Embryonic facial prominence (tissue), 1 donor: ENCODE measurements around the gene PGBD1.
"Not testable (repeated sequence)": the region's sequence is repeated elsewhere in the genome, so short reads cannot be mapped to it uniquely, and the experiment has no call there.

Experiments used
- DNase-seq: peaks from one replicate; pipeline ENCODE4 v3.0.0-alpha.2; 2016; ENCODE audit errors: extremely low spot score

PGBD1 gene

DNA sequence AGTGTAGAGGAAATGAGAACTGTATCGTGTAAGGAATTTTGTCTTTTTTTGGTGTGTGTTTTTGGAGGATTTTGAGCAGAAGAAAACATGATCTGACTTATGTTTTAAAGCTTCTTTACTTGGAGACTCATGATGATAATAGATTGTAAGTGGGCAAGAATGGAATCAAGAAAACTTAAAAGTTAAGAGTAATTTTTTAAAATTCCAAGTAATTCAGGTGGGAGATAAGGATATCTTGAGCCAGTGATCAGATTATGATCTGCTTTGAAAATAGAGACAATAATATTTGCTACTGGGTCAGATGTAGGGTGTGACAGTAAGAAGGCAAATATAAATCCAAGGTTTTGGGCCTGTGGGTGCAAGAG, 13.7 kb upstream of the PGBD1 start:
- no peak for DNase-seq

- DNase-seq = no peak
Observed at GRCh38 chr6:28269492-28269891, 11.9 kb upstream of the PGBD1 start.

DNA sequence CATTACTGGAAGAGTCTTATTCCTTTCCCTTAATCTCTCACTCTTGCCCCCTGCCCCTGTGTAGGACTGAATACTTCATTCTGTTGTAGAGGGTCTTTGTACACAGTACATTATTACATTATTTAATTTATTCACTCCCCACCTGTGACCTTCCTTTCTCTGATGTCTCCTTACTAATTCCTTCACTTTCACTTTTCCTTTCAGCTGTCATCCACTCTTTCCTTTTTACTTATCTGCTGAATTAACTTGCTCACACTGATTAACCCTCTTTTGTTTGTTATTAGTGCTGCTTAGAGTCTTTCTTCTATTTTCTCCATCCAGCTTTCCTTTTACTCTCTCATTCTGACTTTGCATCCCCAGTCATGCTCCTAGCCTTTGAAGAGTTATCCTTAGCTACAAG, 6.5 kb upstream of the PGBD1 start:
- no peak for DNase-seq

DNA sequence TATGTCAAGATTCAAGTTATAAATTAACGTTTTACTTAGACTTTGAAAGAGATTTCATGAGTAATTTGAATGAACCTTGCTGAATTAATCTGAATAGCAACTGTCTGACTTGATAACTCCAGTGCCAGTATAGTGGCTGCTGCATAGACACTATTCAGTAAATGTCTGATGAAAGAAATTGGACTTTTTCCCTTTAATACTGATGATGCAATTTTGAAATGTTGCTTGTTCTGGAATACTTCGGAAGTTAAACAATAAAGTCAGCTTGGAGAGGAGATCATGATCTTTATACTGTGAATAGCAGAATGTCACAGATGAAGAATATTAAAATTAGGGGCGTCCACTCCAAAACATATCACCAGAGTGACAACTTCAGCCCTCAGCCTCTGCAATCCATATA, 3.6 kb upstream of the PGBD1 start:
- no peak for DNase-seq

- no peak for DNase-seq
Observed at GRCh38 chr6:28280595-28281287, 631 bp upstream of the PGBD1 start.

GRCh38 chr6:28282926-28283325, 1.6 kb downstream of the PGBD1 start:
- DNase-seq = no peak

DNA sequence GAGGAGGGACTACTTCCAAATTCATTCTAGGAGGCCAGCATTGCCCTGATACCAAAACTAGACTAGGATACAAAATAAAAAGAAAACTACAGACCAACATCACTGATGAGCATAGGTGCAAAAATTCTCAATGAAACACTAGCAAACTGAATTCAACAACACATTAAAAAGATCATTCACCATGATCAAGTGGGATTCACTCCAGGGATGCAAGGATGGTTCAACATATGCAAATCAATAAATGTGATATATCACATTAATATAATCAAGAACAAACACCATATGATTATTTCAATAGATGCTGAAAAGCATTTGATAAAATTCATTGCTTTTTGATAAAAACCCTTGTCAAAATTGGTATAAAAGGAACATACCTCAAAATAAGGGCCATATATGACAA, 10.2 kb downstream of the PGBD1 start:
- DNase-seq = no peak

DNA sequence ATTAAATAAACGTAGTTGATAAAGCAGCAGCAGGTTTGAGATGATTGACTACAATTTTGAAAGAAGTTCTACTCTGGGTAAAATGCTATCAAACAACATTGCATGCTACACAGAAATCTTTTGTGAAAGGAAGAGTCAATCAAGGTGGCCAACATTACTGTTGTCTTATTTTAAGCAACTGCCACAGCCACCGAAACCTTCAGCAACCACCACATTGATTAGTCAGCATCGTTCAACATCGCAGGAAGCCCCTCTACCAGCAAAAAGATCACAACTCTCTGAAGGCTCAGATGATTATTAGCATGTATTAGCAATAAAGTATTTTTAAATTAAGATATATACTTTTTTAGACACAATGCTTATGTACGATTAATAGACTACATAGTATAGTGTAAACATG, 14.0 kb downstream of the PGBD1 start:
- DNase-seq = no peak

DNA sequence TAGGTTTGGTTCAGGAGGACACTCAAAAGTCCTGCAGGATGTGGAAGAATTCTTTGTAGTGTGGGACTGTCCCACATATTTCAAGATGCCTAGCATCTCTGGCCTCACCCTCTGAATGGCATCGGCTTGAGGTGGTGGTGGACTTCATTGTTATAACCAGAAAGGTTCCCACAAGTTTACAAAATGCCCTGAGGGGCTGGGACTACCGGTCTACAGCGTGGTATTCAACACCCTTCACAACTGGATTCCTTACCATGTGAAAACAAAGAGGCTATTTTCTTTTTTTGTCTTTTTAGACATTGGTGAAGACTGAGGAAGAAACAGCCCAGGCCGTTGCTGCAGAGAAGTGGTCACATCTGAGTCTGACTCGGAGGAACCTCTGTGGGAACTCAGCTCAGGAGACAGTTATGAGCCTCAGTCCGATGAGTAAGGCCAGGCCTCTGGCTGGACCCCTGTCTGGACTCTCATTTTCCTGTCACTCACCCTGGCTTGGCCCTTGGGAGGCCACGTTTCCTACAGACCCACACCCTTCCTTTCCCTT, 15.2 kb downstream of the PGBD1 start:
- DNase-seq = no peak

GRCh38 chr6:28303570-28303969, 22.2 kb downstream of the PGBD1 start:
- DNase-seq = no peak

DNA sequence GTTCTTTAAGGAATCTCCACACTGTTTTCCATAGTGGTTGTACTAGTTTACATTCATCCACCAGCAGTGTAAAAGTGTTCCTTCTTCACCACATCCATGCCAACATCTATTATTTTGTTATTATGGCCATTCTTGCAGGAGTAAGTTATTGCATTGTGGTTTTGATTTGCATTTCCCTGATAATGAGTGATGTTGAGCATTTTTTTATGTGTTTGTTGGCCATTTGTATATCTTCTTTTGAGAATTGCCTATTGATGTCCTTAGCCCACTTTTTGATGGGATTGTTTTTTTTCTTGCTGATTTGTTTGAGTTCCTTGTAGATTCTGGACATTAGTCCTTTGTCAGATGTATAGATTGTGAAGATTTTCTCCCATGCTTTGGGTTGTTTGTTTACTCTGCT, 25.0 kb downstream of the PGBD1 start:
- not testable (repeated sequence) for DNase-seq

- DNase-seq = no peak
Observed at GRCh38 chr6:28311139-28311823, 29.9 kb downstream of the PGBD1 start.

- no peak for DNase-seq
Observed at GRCh38 chr6:28312939-28313338, 31.6 kb downstream of the PGBD1 start.

DNA sequence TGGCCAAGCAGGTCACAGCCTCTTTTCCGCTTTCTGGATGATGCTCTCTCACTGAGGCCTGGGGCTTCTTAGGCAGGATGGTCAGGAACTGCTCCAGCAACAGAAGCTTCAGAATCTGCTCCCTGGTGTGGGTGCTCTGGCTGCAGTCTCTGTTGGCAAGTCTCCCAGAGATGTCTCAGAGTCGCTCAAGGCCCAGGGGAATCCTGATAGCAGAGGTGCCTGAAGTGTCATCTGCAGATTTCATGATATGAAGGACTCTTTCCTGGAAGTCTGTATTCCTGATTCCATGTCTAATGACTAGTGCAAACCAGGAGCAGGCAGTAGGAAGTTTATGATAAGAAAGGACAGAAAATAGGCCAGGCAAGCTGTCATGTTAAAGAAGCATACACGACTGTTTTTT, 34.3 kb downstream of the PGBD1 start:
- no peak for DNase-seq

DNA sequence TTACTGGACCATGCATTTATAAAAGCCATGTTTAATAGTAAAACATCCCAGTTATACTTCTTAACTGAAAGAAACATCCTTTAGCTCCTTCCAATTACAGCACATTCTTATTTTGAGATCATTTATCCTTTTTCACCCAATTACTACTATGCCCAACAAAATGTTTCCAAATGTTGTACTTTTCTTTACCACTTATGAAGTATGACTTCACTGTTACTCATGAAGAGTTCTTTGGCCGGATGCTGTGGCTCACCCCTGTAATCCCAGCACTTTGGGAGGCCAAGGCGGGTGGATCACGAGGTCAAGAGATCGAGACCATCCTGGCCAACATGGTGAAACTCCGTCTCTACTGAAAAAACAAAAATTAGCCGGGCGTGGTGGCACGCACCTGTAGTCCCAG, 36.5 kb downstream of the PGBD1 start:
- not testable (repeated sequence) for DNase-seq

GRCh38 chr6:28322661-28323060, 41.3 kb downstream of the PGBD1 start:
- DNase-seq = no peak

DNA sequence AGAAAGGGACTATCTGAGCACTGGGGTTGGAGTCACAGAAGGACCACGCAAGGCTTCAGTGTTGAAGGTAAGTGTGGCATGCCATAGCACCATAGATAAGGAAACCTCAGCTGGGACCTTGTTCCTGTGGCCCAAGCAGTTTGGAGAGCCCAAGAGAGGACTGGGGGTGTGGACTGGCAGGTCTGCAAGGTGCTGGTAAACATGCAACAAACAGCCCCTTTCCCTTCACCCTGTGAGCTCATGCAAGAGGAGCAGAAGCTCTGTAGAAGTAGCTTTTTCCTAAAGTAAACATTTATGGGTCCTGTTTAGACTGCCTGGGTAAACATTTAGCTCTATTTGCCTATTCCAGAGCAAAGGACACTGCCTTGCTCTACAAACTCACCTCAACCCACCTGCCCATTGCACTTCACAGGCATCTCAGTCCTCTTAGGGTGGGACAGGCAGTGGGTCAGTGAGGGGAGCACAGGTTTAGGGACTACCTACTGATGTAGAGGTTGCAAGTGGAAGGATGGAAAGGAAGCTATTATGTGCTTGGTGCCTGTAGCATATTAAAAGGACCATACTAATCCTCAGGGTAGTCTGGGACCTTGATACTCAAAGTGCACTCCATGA, 42.5 kb downstream of the PGBD1 start:
- DNase-seq = no peak

GRCh38 chr6:28326371-28326948, 45.1 kb downstream of the PGBD1 start:
- no peak for DNase-seq

DNA sequence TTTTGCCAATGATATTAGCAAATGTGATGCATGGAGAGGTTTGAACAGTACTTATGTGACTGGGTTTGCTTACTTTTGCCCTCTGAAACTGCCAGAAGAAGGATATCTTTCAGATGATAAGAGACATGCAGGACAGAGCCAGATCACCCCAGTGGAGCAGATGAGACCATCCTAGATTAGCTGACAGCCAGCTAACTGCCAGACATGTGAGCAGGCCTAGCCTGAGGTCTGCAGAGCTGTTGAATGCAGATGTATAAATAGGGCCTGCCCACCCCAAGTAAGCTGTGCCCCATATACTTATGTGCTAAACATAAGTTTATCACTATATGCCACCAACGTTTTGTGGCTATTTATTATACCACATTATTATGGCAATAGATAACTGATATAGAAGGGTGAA, 48.7 kb downstream of the PGBD1 start:
- DNase-seq = no peak

DNA sequence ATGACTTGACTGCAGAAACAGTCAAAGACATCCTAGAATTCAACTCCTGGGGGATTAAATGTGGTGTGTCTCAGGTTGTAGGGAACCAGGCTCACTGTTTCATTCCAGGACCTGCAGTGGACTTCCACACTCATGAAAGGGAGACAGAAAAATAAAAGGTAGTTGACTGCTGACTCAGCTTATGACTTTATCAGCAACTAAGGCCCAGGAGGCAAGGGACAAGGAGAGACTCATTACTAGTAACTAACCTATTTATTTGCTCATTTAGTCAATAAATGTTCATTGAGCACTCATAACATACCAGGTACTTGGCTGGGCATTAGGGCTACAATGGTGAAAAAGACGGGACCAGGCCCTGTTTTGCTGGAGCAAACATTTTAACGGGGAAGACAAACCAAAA, 51.7 kb downstream of the PGBD1 start:
- no peak for DNase-seq

- DNase-seq = no peak
Observed at GRCh38 chr6:28333599-28334018, 52.2 kb downstream of the PGBD1 start.

DNA sequence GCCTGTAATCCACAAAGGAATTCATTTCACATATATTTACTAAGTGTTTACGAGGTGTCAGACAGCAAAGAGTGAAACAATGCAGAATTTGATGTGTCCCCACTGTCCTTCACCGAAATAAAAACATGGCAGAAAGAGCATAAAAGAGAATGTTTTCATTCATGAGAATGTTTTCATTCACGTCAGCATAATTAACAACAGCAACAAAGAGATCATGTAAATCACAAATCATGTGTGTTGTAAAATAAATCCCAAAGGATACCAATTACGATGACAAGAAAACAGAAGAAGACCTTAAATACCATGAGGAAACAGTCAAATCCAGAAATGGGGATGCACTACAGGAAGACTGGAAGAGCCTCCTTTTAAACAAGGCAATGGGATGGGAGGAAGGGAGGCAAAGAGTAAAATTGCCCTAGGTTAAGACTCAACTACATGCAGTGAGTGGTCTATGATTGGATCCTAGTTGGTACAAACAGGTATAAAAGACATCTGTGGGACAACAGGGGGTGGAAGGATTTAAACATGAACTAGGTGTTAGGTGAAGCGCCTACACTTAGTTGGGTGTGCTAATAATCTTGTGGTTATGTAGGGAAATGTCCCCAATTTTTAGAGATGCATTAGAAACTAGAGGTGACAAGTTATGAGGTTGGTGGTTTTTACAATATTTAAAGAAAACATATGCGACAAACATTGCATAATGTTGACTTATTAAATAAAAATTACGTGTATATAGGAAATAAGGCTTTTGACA, 53.1 kb downstream of the PGBD1 start:
- no peak for DNase-seq
